ENCODE measurements around the gene STUM.

The STUM gene

GRCh38 chr1:226632169-226632879 is 83.8 kb downstream of the STUM start:
- Histone ChIP-seq H3K4me3 (ENCODE audit: low read length) (no peak overlapping the region), H3K27me3 (ENCODE audit: control insufficient read depth, insufficient read depth, low read length) (no peaks in the 10 kb centered on the region), H3K4me1 (ENCODE audit: control insufficient read depth, insufficient read depth, low read length) (no peaks in the 10 kb centered on the region)

GRCh38 chr1:226632922-226633351 is 84.4 kb downstream of the STUM start:
- Histone ChIP-seq H3K9me3 (ENCODE audit: control insufficient read depth, insufficient read depth, low read length) (no peaks in the 10 kb centered on the region), H3K27me3 (ENCODE audit: control insufficient read depth, insufficient read depth, low read length) (no peaks in the 10 kb centered on the region), H3K4me3 (ENCODE audit: low read length) (no peak overlapping the region), H3K4me1 (ENCODE audit: control insufficient read depth, insufficient read depth, low read length) (no peaks in the 10 kb centered on the region), H3K36me3 (ENCODE audit: control insufficient read depth, insufficient read depth, low read length) (no peaks in the 10 kb centered on the region; the same call in 1 of the 2 replicates), H3K27ac (ENCODE audit: low read length) (no peak overlapping the region)
- WGBS (ENCODE audit: insufficient coverage, insufficient read length), result no CpG with 5 or more reads among the region's 10 CpGs
- DNase-seq (ENCODE audit: low read depth, low spot score), result no peak

More at GRCh38 chr1:226632169-226632879, 83.8 kb downstream of the STUM start:
- no peak for DNase-seq (ENCODE audit: low read depth, low spot score)
- no CpG with 5 or more reads among the region's 9 CpGs for WGBS (ENCODE audit: insufficient coverage, insufficient read length)
- Histone ChIP-seq H3K36me3 (ENCODE audit: control insufficient read depth, insufficient read depth, low read length) (no peaks in the 10 kb centered on the region; the same call in 1 of the 2 replicates), H3K9me3 (ENCODE audit: control insufficient read depth, insufficient read depth, low read length) (no peaks in the 10 kb centered on the region), H3K27ac (ENCODE audit: low read length) (no peak overlapping the region)

GRCh38 chr1:226633541-226634165 is 85.1 kb downstream of the STUM start:
- no peak overlapping the region for H3K27ac ChIP-seq (ENCODE audit: low read length)
- no peaks in the 10 kb centered on the region for H3K9me3 ChIP-seq (ENCODE audit: control insufficient read depth, insufficient read depth, low read length)
- H3K27me3 ChIP-seq (ENCODE audit: control insufficient read depth, insufficient read depth, low read length), result no peaks in the 10 kb centered on the region
- no peaks in the 10 kb centered on the region; the same call in 1 of the 2 replicates for H3K36me3 ChIP-seq (ENCODE audit: control insufficient read depth, insufficient read depth, low read length)
- no peak overlapping the region for H3K4me3 ChIP-seq (ENCODE audit: low read length)
- H3K4me1 ChIP-seq (ENCODE audit: control insufficient read depth, insufficient read depth, low read length), result no peaks in the 10 kb centered on the region
- no CpG with 5 or more reads among the region's 7 CpGs for WGBS (ENCODE audit: insufficient coverage, insufficient read length)
- DNase-seq (ENCODE audit: low read depth, low spot score), result no peak

GRCh38 chr1:226634166-226634588 is 85.6 kb downstream of the STUM start:
- H3K36me3 ChIP-seq (ENCODE audit: control insufficient read depth, insufficient read depth, low read length), result no peaks in the 10 kb centered on the region; the same call in 1 of the 2 replicates
- no peaks in the 10 kb centered on the region for H3K27me3 ChIP-seq (ENCODE audit: control insufficient read depth, insufficient read depth, low read length)
- H3K4me1 ChIP-seq (ENCODE audit: control insufficient read depth, insufficient read depth, low read length), result no peaks in the 10 kb centered on the region
- no peak overlapping the region for H3K4me3 ChIP-seq (ENCODE audit: low read length)
- no peaks in the 10 kb centered on the region for H3K9me3 ChIP-seq (ENCODE audit: control insufficient read depth, insufficient read depth, low read length)
- H3K27ac ChIP-seq (ENCODE audit: low read length), result no peak overlapping the region
- DNase-seq (ENCODE audit: low read depth, low spot score), result no peak
- no CpG with 5 or more reads among the region's 6 CpGs for WGBS (ENCODE audit: insufficient coverage, insufficient read length)

GRCh38 chr1:226634611-226635246 is 86.2 kb downstream of the STUM start:
- Histone ChIP-seq H3K36me3 (ENCODE audit: control insufficient read depth, insufficient read depth, low read length) (no peaks in the 10 kb centered on the region; the same call in 1 of the 2 replicates), H3K4me1 (ENCODE audit: control insufficient read depth, insufficient read depth, low read length) (no peaks in the 10 kb centered on the region), H3K27ac (ENCODE audit: low read length) (no peak overlapping the region), H3K4me3 (ENCODE audit: low read length) (no peak overlapping the region), H3K27me3 (ENCODE audit: control insufficient read depth, insufficient read depth, low read length) (no peaks in the 10 kb centered on the region), H3K9me3 (ENCODE audit: control insufficient read depth, insufficient read depth, low read length) (no peaks in the 10 kb centered on the region)
- WGBS (ENCODE audit: insufficient coverage, insufficient read length), result no CpG with 5 or more reads among the region's 22 CpGs
- no peak for DNase-seq (ENCODE audit: low read depth, low spot score)

- Histone ChIP-seq H3K27ac (ENCODE audit: low read length) (no peak overlapping the region), H3K27me3 (ENCODE audit: control insufficient read depth, insufficient read depth, low read length) (no peaks in the 10 kb centered on the region), H3K4me1 (ENCODE audit: control insufficient read depth, insufficient read depth, low read length) (no peaks in the 10 kb centered on the region), H3K9me3 (ENCODE audit: control insufficient read depth, insufficient read depth, low read length) (no peaks in the 10 kb centered on the region), H3K4me3 (ENCODE audit: low read length) (no peak overlapping the region), H3K36me3 (ENCODE audit: control insufficient read depth, insufficient read depth, low read length) (no peaks in the 10 kb centered on the region; the same call in 1 of the 2 replicates)
- DNase-seq (ENCODE audit: low read depth, low spot score), result no peak
- WGBS (ENCODE audit: insufficient coverage, insufficient read length), result no CpG with 5 or more reads among the region's 11 CpGs
Observed at GRCh38 chr1:226635456-226635941, 86.9 kb downstream of the STUM start.

- 100% methylated on average over 1 of the region's 1 CpG for WGBS (ENCODE audit: insufficient coverage, insufficient read length)
- DNase-seq (ENCODE audit: low read depth, low spot score), result no peak
- H3K36me3 ChIP-seq (ENCODE audit: control insufficient read depth, insufficient read depth, low read length), result no peaks in the 10 kb centered on the region; the same call in 1 of the 2 replicates
- H3K27me3 ChIP-seq (ENCODE audit: control insufficient read depth, insufficient read depth, low read length), result no peaks in the 10 kb centered on the region
- no peaks in the 10 kb centered on the region for H3K4me1 ChIP-seq (ENCODE audit: control insufficient read depth, insufficient read depth, low read length)
- H3K4me3 ChIP-seq (ENCODE audit: low read length), result no peak overlapping the region
- H3K27ac ChIP-seq (ENCODE audit: low read length), result no peak overlapping the region
- H3K9me3 ChIP-seq (ENCODE audit: control insufficient read depth, insufficient read depth, low read length), result no peaks in the 10 kb centered on the region
Observed at GRCh38 chr1:226636847-226637096, 88.2 kb downstream of the STUM start.

- Histone ChIP-seq H3K9me3 (ENCODE audit: control insufficient read depth, insufficient read depth, low read length) (no peaks in the 10 kb centered on the region), H3K36me3 (ENCODE audit: control insufficient read depth, insufficient read depth, low read length) (no peaks in the 10 kb centered on the region; the same call in 1 of the 2 replicates), H3K27ac (ENCODE audit: low read length) (no peak overlapping the region), H3K4me1 (ENCODE audit: control insufficient read depth, insufficient read depth, low read length) (no peaks in the 10 kb centered on the region), H3K27me3 (ENCODE audit: control insufficient read depth, insufficient read depth, low read length) (no peaks in the 10 kb centered on the region), H3K4me3 (ENCODE audit: low read length) (no peak overlapping the region)
- no peak for DNase-seq (ENCODE audit: low read depth, low spot score)
- no CpG with 5 or more reads among the region's 29 CpGs for WGBS (ENCODE audit: insufficient coverage, insufficient read length)
Observed at GRCh38 chr1:226637147-226637935, 88.8 kb downstream of the STUM start.

GRCh38 chr1:226638001-226638601 is 89.5 kb downstream of the STUM start:
- no peak overlapping the region for H3K27ac ChIP-seq (ENCODE audit: low read length)

More at GRCh38 chr1:226638001-226638601, 89.5 kb downstream of the STUM start:
- Histone ChIP-seq H3K9me3 (ENCODE audit: control insufficient read depth, insufficient read depth, low read length) (no peaks in the 10 kb centered on the region), H3K27me3 (ENCODE audit: control insufficient read depth, insufficient read depth, low read length) (no peaks in the 10 kb centered on the region), H3K36me3 (ENCODE audit: control insufficient read depth, insufficient read depth, low read length) (no peaks in the 10 kb centered on the region; the same call in 1 of the 2 replicates), H3K4me1 (ENCODE audit: control insufficient read depth, insufficient read depth, low read length) (no peaks in the 10 kb centered on the region; the same call in 1 of the 2 replicates), H3K4me3 (ENCODE audit: low read length) (no peak overlapping the region; the same call in 1 of the 2 replicates)
- WGBS (ENCODE audit: insufficient coverage, insufficient read length), result no CpG with 5 or more reads among the region's 10 CpGs
- DNase-seq (ENCODE audit: low read depth, low spot score), result no peak

Data from iPS DF 6.9 (cell line).